NCI-H345 treated with DMSO at 0.1 percent for 48 hours (cell line): ENCODE measurements around the gene DDRGK1.
"Not testable (repeated sequence)": the region's sequence is repeated elsewhere in the genome, so short reads cannot be mapped to it uniquely, and the experiment has no call there.

ENCODE experiments used
- DNase-seq: peaks from one replicate; lab custom pipeline; 2025; ENCODE audit not compliant: unreplicated experiment; lab: John Stamatoyannopoulos, UW

Gene DDRGK1

GRCh38 chr20:3166338-3166912 lies 38.1 kb downstream of the DDRGK1 start:
- DNase-seq = no peak

DNA sequence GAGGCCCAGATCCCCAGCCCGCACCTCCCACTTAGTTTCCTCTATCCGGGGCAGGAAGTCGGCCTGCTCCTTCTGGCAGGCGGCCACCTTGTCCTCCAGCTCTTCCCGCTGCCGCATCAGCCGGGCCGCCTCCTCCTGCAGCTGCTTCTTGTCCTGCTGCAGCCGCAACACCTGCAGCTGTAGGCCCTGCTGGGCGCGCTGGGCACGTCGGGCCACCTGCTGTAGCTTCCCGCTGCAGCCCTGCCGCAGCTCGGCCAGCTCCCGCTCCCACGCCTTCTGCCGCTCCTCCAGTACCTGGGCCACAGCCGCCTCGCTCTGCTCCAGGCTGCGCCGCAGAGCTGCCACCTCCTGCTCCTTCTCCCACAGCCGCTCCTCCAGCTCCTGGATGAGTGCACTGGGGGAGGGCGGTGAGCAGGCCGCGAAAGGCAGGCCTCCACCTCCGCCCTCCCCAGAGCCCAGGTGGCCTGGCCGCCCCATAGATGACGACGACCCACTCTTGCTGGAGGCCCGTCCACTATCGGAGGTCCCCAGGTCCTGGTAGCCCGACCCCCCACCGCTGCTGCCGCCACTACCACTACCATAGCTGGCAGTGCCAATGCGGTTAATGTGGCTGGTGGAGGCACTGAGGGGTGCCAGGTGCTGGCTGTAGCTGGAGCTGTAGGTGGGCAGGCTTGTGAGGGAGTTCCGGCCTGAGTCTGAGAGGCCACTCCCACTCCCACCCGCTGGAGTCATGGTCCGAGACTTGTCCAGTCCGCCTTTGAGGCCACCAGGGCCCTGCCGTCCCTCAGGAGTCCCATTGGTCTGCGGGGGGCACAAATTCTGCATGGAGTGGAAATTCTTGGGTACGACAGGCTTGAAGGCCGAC lies 38.8 kb downstream of the DDRGK1 start:
- DNase-seq = peak; percentile 58

DNA sequence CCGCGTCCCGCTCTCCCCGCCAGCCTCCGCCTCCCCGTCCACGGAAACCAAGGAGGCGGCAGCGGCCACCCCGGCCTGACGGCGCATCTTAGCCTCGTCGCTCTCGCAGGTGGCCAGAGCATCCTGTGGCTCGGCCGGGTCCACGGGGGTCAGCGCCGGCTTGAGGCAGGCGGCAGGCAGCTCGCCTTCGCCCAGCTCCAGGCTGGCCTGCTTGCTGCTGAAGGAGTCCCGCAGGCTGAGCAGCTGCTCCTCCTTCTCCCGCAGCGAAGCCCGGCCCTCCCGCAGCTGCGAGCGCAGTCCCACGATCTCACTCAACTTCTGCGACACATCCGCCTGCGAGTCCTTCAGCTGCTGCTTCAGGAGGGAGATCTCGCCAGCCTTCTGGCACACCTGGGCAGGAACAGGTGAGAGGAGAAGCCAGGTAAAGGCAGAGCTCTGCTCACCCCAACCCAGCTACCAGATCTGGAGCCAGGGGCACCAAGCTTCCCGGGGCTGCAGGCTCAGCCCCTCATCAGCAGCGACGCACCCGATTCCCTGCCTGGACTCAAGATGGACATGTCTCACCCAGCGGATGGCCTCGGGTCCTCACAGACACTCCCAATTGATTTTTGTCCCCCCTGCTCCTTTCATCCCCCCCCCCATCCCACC lies 39.6 kb downstream of the DDRGK1 start:
- DNase-seq = no peak

DNA sequence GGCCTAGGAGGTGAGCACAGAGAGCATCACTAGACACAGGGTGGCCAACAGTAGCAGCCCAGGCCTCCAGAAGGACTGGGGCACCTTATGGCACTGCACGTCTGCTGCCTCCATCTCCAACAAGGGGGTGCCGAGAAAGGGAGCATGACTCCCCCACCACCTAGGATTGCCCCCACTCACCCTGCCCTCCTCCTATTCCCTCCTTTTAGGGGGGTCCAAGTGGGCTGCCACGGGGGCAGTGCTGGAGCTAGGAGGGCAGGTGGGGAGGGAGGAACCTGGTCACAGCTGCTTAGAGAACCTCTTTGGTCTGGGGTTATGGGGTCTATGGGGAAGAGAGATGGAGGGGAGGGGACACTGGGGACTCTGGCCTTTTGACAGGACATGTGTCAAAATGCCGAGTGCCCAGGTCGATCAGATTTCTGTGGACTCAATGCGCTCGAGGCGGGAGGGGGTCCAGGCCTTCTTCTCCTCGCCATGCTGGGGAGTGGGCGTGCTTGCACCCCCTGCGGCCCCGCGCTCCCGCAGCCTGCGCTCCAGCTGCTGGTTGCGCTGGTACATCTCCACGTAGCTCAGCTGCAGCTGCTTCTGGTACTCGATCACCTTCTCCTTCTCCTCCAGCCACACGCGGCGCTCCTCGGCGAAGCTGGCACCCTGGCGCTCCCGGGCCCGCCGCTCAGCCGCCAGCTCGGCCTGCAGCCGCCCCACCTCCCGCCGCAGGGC lies 40.3 kb downstream of the DDRGK1 start:
- no peak for DNase-seq

DNA sequence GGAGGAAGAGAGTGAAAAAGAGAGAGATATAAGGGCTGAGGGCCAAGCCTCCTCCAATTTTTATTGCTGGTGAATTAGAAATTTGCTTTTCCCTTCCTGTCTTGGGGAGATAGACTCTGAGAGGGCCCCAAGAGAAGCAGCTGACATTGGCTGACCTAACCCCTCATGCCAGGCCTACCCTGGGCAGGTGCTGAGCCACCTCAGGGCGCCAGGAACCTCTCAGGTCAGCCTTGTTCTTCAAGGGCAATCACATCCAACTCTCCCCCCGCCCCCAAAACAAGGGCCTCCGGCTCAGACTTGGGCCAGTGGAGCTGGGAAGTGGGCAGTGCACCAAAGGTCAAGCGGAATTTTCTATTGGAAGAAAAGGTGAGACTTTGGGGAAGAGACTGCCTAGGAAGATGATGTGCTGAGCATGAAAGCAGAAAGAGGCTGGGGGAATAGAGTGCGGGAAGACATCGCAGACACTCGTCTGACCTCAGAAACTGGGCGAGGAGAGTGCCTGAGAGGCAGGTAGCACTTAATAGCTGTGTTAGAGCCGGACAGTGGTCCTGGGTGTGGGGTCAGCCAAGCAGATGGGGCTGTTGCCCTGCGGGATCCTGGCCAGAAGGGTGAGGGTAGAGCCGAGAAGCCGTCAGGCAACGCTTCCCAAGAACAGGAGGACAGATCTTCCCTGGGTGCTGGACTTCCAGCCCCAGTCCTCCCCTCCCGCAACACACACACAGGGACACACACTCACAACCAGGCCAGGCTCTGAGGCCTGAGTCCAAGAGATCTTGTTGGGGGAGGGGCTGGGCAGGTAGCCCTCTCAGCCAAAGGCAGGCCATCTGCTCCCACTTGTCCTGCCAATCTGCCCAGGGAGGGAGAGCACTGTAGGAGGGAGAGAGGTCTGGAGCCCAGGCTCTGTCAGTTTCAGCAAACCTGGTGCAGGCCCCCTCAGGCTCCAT lies 41.1 kb downstream of the DDRGK1 start:
- DNase-seq = no peak

DNA sequence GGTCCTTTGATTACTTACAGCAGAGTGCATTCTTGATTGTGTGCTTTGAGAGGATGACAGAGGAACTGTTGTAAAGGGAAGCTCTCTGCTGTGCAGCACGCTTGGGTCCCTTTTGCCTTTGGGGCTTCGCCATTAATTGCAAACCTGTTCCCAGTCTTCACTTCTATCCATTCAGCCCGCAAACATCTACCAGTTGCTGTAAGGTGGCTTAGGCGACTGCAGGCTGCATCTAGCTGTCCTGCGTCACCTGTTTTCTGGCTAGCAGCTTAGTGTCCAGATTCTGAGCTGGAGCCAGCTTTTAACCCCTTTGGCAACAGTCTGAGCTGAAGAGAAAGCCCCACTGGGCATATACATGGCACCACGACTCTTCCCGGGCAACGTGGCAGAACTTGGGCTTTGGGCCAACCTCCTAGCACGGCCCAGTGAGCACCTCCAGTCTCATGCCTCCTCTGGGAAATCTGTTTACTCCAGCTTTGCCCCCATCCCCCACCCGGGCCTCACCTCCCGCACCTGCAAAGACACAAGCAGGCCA lies 42.3 kb downstream of the DDRGK1 start:
- DNase-seq = peak; percentile 84

DNA sequence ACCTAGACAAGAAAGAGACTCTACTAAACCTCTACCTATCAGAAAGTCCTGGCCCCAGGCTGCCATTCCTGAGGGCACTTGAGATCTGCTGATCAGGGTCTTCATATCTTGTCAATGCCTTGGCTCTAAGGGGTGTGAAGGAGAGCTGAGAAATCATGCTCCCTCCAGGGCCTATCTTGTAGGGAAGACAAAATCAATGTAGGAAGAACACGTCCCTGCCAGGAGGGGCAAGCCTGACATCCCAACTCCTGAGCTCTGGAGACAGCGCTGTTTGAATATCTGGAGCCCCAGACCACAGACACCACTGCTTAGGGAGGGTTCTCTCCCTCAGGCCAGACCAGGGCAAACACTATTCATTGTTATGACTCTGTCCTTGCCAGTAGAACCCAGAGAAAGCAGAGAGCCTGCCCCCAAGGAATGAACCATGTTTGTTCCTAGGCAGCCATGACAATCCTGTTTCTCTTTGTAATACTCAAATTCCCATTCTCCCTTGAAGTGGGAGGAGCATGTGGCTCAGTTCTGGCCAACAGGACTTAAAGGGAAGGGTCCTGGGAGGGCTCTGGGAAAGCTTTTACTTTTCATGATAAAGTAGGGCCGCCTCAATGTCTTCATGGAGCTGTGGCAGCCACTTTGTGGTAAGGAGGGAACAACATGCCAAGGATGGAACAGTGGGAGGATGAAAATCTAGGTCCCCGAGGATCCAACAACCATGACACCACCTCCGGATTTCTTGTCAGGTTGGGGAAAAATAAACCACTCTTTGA lies 43.0 kb downstream of the DDRGK1 start:
- DNase-seq = no peak

DNA sequence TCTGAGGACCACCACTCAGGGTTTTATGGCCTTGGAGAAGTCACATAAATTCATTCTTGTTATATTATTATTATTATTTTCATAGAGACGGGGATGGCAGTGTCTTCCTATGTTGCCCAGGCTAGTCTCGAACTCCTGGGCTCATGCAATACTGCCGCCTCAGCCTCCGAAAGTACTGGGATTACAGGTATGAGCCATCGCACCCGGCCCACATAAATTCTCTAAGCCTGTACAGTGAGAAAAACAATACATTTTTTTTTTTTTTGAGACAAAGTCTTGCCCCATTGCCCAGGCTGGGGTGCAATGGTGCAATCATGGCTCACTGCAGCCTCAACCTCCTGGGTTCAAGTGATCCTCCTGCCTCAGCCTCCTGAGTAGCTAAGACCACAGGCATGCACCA lies 44.1 kb downstream of the DDRGK1 start:
- DNase-seq = no peak

- no peak for DNase-seq
These were observed 45.5 kb downstream of the DDRGK1 start for GRCh38 chr20:3158968-3159431.

DNA sequence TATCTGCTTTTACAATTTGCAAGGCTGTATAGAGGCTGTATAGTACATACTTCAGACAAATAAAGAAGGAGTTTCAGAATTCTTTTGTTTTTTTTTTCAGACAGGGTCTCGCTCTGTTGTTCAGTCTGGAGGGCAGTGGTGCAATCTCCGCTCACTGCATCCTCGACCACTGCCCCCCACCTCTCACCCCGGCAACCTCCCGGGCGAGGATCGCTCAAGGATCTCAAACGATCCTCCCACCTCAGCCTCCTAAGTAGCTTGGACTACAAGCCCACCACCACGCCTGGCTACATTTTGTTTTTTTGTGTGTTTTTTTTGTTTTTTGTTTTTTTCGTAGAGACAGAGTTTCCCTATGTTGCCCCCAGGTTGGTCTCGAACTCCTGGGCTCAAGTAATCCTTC lies 46.7 kb downstream of the DDRGK1 start:
- DNase-seq = no peak

GRCh38 chr20:3156811-3157619 lies 47.5 kb downstream of the DDRGK1 start:
- no peak for DNase-seq

DNA sequence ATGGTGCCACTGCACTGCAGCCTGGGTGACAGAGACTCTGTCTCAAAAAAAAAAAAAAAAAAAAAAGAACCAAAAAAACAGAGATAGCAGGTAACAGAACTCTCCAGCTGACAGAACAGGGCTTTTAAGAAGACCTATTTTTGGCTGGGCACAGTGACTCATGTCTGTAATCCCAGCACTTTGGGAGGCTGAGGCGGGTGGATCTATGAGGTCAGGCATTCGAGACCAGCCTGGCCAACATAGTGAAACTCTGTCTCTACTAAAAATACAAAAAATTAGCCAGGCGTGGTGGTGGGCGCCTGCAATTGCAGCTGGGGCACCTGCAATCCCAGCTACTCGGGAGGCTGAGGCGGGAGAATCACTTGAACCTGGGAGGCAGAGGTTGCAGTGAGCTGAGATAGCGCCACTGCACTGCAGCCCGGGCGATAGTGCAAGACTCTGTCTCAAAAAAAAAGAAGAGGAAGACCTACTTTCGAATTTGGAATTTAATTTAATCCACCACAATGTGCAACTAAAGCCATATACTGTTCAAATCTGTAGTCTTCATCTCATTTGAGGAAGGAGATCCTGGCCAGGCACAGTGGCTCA lies 52.3 kb downstream of the DDRGK1 start:
- DNase-seq = not testable (repeated sequence)

GRCh38 chr20:3150908-3151307 lies 53.6 kb downstream of the DDRGK1 start:
- DNase-seq = no peak

DNA sequence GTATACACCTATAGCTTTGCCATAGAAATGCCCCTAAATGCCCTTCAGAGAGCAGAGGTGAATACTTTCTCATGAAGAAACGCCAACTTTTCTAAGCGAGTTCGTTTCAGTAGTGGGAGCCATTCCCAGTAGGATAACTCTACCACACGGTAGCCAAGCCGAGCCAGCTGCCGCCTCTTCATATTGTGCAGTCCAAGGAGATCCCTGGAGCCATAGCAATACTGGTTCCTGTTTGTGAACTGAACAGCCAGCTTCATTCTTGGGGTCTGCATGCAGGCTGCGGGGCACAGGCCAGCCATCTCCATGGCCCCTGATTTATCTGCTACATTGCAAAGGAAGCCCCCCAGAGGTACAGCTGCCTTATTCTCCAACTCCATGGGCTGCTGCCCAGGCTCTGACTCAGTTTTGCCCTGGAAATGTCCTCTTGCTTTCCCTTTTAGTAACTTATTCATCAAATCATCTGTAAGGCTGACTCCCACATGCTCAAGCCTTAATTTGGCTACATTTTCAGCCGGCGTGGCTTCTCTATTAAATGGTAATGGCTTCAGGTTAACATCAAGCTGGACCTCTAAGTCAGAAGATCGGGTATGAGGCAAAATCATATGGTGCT lies 57.6 kb downstream of the DDRGK1 start:
- no peak for DNase-seq

DNA sequence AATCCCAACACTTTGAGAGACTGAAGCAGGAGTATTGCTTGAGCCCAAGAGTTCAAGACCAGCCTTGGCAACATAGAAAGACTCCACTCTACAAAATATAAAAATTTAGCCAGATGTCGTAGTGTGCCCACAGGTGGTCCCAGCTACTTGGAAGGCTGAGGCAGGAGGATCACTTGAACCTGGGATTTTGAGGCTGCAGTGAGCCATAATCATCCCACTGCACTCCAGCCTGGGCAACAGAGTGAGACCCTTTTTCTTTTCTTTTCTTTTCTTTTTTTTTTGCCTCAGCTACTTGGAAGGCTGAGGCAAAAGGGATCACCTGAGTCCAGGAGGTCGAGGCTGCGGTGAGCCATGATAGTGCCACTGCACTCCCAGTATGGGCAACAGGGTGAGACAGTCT lies 62.7 kb downstream of the DDRGK1 start:
- DNase-seq = no peak
